GM23338 (cell line): ENCODE data around the gene SLC15A1. TPM values are rescaled to one million over a fixed set of nuclear protein-coding genes. Genes with fewer than 3 reads are reported as not detected.

Experiments used
- ATAC-seq: fragments of 200-7000 bp; cut with Tn5 transposase; 3 replicates; pipeline ENCODE4 v1.9.1; 2020
- DNase-seq: peaks from one replicate; pipeline ENCODE4 v3.0.0-alpha.2; 2015; ENCODE audit warnings: low spot score
- H2AFZ ChIP-seq: fragments of 200-600 bp; sonication (generic); 2 replicates; pipeline ENCODE4 v1.8.0; 2016; ENCODE audit warnings: antibody characterized with exemption, mild to moderate bottlenecking, moderate library complexity
- H3F3A ChIP-seq: fragments of 200-600 bp; sonication (generic); replicated peaks from 2 replicates; pipeline ENCODE4 v1.8.0; 2017; ENCODE audit warnings: antibody characterized with exemption, mixed run types, low read depth
- H3K27ac ChIP-seq: fragments of 200-600 bp; sonication (generic); 2 replicates; pipeline ENCODE4 v1.6.1; 2016; ENCODE audit warnings: low read depth
- H3K27me3 ChIP-seq: fragments of 200-600 bp; sonication (generic); 2 replicates; pipeline ENCODE4 v1.8.0; 2016; ENCODE audit warnings: mild to moderate bottlenecking, mixed run types, moderate library complexity; ENCODE audit not compliant: insufficient read depth
- H3K36me3 ChIP-seq: fragments of 200-600 bp; sonication (generic); 2 replicates; pipeline ENCODE4 v1.8.0; 2016; ENCODE audit warnings: mild to moderate bottlenecking; ENCODE audit not compliant: insufficient read depth
- H3K4me1 ChIP-seq: fragments of 200-600 bp; sonication (generic); 2 replicates; pipeline ENCODE4 v1.8.0; 2016; ENCODE audit warnings: mild to moderate bottlenecking, moderate library complexity; ENCODE audit not compliant: insufficient read depth
- H3K4me2 ChIP-seq: fragments of 200-600 bp; sonication (generic); 2 replicates; pipeline ENCODE4 v1.7.1; 2017; ENCODE audit warnings: mixed run types
- H3K4me3 ChIP-seq: fragments of 200-600 bp; sonication (generic); 2 replicates; pipeline ENCODE4 v1.6.1; 2016; ENCODE audit warnings: mixed run types
- H3K79me2 ChIP-seq: fragments of 200-600 bp; sonication (generic); replicated peaks from 2 replicates; pipeline ENCODE4 v1.8.0; 2017; ENCODE audit warnings: mild to moderate bottlenecking; ENCODE audit not compliant: insufficient read depth
- H3K9me2 ChIP-seq: fragments of 200-600 bp; sonication (generic); 2 replicates; pipeline ENCODE4 v1.8.0; 2017; ENCODE audit not compliant: insufficient read depth
- H4K20me1 ChIP-seq: fragments of 200-600 bp; sonication (generic); replicated peaks from 2 replicates; pipeline ENCODE4 v1.8.0; 2017; ENCODE audit warnings: mild to moderate bottlenecking; ENCODE audit not compliant: insufficient read depth
- H3K27ac Mint-ChIP-seq: 2 replicates; pipeline ENCODE4 v1.8.0; 2020; ENCODE audit warnings: inconsistent platforms, mild to moderate bottlenecking, moderate library complexity, mixed read lengths
- H3K27me3 Mint-ChIP-seq: 3 replicates; pipeline ENCODE4 v1.8.0; 2022; ENCODE audit warnings: low read depth, mild to moderate bottlenecking, moderate library complexity, mixed read lengths, inconsistent platforms; ENCODE audit not compliant: insufficient read depth, poor library complexity
- H3K36me3 Mint-ChIP-seq: 3 replicates; pipeline ENCODE4 v1.8.0; 2021; ENCODE audit warnings: low read depth, mild to moderate bottlenecking, inconsistent platforms, moderate library complexity, mixed read lengths
- H3K4me1 Mint-ChIP-seq: 3 replicates; pipeline ENCODE4 v1.8.0; 2020; ENCODE audit warnings: mild to moderate bottlenecking, inconsistent platforms, mixed read lengths
- H3K4me3 Mint-ChIP-seq: 3 replicates; pipeline ENCODE4 v1.8.0; 2021; ENCODE audit warnings: moderate library complexity, mild to moderate bottlenecking, inconsistent platforms, mixed read lengths
- H3K9me3 Mint-ChIP-seq: 3 replicates; pipeline ENCODE4 v1.8.0; 2020; ENCODE audit warnings: moderate library complexity, mild to moderate bottlenecking, inconsistent platforms, mixed read lengths
- EZH2 ChIP-seq: fragments of 200-600 bp; sonication (generic); IDR thresholded peaks from one replicate; pipeline ENCODE4 v1.8.0; 2017; ENCODE audit warnings: antibody characterized with exemption, mild to moderate bottlenecking, low read depth; ENCODE audit not compliant: unreplicated experiment
- EZH2phosphoT487 ChIP-seq: fragments of 200-600 bp; sonication (generic); IDR thresholded peaks from one replicate; pipeline ENCODE4 v1.8.1; 2018; ENCODE audit warnings: antibody characterized with exemption; ENCODE audit not compliant: unreplicated experiment
- JUNB ChIP-seq: IDR thresholded peaks from one replicate; pipeline ENCODE4 v1.6.1; 2016; ENCODE audit warnings: antibody characterized with exemption; ENCODE audit not compliant: unreplicated experiment
- STAT1 ChIP-seq: IDR thresholded peaks from one replicate; pipeline ENCODE4 v1.6.1; 2016; ENCODE audit warnings: antibody characterized with exemption; ENCODE audit not compliant: unreplicated experiment
- polyA plus RNA-seq: library from polyadenylated mRNA; unstranded; fragments of >200 nt; fragmentation: Nextera tagmentation; extraction: Ambion mirVana; gene quantifications from 2 replicates; pipeline ENCODE4 v1.2.1, GENCODE V29; 2016
- total RNA-seq: library from RNA; depleted of rRNA; stranded (reverse); fragments of >200 nt; shearing (Covaris generic); gene quantifications from 2 replicates; pipeline ENCODE4 v1.2.3, GENCODE V29; 2014
- TF ChIP-seq, protein P1 (sequence below), 2 experiments: fragments of 200-600 bp in 1 of 2; sonication (generic) in 1 of 2; conservative IDR thresholded peaks; 2 replicates each; pipeline versions ENCODE4 v1.5.1 to v1.6.1; 2016 to 2017; ENCODE audit warnings: antibody characterized with exemption in 2 of 2, low read depth in 2 of 2, mild to moderate bottlenecking in 2 of 2, moderate library complexity in 1 of 2
- TF ChIP-seq, protein P2 (sequence below): IDR thresholded peaks from one replicate; pipeline ENCODE4 v1.6.1; 2018; ENCODE audit warnings: antibody characterized with exemption; ENCODE audit not compliant: unreplicated experiment
- TF ChIP-seq, protein P3 (sequence below): fragments of 250-450 bp; sonication (Bioruptor Pico); IDR thresholded peaks from 2 replicates; pipeline ENCODE4 v1.5.0; 2020; ENCODE audit warnings: mild to moderate bottlenecking, moderate library complexity

SLC15A1 gene
- total and polyA plus RNA-seq, 2 experiments from 2014 or later, result 1.6 to 3.0 TPM

DNA sequence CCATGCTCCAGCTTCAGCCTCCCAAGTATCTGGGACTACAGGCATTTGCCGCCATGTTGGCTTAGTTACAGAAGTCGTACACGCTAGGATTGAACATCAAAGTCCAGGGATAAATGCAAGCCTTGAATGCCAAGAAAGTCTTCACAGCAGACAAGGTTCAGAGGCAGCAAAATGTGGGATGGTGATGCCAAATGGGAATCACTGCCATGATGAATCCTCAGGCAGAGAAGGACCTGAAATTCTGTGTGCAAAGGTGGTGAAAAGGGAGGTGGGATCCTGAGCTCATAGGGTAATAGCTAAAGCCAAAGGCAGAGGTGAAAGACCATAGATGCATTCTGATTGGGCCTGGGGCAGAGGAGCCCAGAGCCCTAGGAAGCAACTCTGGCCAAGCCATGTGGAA is 96.2 kb downstream of the SLC15A1 start (continued):
- TF ChIP-seq, protein P1, sequence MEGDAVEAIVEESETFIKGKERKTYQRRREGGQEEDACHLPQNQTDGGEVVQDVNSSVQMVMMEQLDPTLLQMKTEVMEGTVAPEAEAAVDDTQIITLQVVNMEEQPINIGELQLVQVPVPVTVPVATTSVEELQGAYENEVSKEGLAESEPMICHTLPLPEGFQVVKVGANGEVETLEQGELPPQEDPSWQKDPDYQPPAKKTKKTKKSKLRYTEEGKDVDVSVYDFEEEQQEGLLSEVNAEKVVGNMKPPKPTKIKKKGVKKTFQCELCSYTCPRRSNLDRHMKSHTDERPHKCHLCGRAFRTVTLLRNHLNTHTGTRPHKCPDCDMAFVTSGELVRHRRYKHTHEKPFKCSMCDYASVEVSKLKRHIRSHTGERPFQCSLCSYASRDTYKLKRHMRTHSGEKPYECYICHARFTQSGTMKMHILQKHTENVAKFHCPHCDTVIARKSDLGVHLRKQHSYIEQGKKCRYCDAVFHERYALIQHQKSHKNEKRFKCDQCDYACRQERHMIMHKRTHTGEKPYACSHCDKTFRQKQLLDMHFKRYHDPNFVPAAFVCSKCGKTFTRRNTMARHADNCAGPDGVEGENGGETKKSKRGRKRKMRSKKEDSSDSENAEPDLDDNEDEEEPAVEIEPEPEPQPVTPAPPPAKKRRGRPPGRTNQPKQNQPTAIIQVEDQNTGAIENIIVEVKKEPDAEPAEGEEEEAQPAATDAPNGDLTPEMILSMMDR (conservative IDR thresholded peaks at IDR 0.05; ENCODE audit: low read depth in 2 of 2), result no peak
- no peak for TF ChIP-seq EZH2phosphoT487
- no peak for TF ChIP-seq EZH2
- TF ChIP-seq, protein P2, sequence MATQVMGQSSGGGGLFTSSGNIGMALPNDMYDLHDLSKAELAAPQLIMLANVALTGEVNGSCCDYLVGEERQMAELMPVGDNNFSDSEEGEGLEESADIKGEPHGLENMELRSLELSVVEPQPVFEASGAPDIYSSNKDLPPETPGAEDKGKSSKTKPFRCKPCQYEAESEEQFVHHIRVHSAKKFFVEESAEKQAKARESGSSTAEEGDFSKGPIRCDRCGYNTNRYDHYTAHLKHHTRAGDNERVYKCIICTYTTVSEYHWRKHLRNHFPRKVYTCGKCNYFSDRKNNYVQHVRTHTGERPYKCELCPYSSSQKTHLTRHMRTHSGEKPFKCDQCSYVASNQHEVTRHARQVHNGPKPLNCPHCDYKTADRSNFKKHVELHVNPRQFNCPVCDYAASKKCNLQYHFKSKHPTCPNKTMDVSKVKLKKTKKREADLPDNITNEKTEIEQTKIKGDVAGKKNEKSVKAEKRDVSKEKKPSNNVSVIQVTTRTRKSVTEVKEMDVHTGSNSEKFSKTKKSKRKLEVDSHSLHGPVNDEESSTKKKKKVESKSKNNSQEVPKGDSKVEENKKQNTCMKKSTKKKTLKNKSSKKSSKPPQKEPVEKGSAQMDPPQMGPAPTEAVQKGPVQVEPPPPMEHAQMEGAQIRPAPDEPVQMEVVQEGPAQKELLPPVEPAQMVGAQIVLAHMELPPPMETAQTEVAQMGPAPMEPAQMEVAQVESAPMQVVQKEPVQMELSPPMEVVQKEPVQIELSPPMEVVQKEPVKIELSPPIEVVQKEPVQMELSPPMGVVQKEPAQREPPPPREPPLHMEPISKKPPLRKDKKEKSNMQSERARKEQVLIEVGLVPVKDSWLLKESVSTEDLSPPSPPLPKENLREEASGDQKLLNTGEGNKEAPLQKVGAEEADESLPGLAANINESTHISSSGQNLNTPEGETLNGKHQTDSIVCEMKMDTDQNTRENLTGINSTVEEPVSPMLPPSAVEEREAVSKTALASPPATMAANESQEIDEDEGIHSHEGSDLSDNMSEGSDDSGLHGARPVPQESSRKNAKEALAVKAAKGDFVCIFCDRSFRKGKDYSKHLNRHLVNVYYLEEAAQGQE, result no peak
- TF ChIP-seq JUNB, result no peak
- no peak for TF ChIP-seq STAT1

- Histone ChIP-seq H3K4me2 (no peak overlapping the region), H3K79me2 (no peaks in the 10 kb centered on the region), H3K4me1 (no peaks in the 10 kb centered on the region), H3F3A (no peaks in the 10 kb centered on the region), H3K9me2 (no peaks in the 10 kb centered on the region), H3K4me3 (no peak overlapping the region), H3K36me3 (peaks cover 2% of the 10 kb centered on the region; the same call in 1 of the 2 replicates), H4K20me1 (no peaks in the 10 kb centered on the region), H2AFZ (no peak overlapping the region), H3K27ac (no peak overlapping the region), H3K27me3 (no peaks in the 10 kb centered on the region)
- no peak overlapping the region for H3K4me3 Mint-ChIP-seq
- DNase-seq (peak; percentile 95), ATAC-seq (peak; percentile 99)
- H3K27me3 Mint-ChIP-seq, result peaks cover 7% of the 10 kb centered on the region
- peaks cover 9% of the 10 kb centered on the region for H3K9me3 Mint-ChIP-seq
- H3K27ac Mint-ChIP-seq, result no peak overlapping the region
- TF ChIP-seq EZH2phosphoT487, result no peak
- TF ChIP-seq, protein P1 (conservative IDR thresholded peaks at IDR 0.05; ENCODE audit: low read depth in 2 of 2), result peak; percentile 92 to 97
- TF ChIP-seq, protein P3, sequence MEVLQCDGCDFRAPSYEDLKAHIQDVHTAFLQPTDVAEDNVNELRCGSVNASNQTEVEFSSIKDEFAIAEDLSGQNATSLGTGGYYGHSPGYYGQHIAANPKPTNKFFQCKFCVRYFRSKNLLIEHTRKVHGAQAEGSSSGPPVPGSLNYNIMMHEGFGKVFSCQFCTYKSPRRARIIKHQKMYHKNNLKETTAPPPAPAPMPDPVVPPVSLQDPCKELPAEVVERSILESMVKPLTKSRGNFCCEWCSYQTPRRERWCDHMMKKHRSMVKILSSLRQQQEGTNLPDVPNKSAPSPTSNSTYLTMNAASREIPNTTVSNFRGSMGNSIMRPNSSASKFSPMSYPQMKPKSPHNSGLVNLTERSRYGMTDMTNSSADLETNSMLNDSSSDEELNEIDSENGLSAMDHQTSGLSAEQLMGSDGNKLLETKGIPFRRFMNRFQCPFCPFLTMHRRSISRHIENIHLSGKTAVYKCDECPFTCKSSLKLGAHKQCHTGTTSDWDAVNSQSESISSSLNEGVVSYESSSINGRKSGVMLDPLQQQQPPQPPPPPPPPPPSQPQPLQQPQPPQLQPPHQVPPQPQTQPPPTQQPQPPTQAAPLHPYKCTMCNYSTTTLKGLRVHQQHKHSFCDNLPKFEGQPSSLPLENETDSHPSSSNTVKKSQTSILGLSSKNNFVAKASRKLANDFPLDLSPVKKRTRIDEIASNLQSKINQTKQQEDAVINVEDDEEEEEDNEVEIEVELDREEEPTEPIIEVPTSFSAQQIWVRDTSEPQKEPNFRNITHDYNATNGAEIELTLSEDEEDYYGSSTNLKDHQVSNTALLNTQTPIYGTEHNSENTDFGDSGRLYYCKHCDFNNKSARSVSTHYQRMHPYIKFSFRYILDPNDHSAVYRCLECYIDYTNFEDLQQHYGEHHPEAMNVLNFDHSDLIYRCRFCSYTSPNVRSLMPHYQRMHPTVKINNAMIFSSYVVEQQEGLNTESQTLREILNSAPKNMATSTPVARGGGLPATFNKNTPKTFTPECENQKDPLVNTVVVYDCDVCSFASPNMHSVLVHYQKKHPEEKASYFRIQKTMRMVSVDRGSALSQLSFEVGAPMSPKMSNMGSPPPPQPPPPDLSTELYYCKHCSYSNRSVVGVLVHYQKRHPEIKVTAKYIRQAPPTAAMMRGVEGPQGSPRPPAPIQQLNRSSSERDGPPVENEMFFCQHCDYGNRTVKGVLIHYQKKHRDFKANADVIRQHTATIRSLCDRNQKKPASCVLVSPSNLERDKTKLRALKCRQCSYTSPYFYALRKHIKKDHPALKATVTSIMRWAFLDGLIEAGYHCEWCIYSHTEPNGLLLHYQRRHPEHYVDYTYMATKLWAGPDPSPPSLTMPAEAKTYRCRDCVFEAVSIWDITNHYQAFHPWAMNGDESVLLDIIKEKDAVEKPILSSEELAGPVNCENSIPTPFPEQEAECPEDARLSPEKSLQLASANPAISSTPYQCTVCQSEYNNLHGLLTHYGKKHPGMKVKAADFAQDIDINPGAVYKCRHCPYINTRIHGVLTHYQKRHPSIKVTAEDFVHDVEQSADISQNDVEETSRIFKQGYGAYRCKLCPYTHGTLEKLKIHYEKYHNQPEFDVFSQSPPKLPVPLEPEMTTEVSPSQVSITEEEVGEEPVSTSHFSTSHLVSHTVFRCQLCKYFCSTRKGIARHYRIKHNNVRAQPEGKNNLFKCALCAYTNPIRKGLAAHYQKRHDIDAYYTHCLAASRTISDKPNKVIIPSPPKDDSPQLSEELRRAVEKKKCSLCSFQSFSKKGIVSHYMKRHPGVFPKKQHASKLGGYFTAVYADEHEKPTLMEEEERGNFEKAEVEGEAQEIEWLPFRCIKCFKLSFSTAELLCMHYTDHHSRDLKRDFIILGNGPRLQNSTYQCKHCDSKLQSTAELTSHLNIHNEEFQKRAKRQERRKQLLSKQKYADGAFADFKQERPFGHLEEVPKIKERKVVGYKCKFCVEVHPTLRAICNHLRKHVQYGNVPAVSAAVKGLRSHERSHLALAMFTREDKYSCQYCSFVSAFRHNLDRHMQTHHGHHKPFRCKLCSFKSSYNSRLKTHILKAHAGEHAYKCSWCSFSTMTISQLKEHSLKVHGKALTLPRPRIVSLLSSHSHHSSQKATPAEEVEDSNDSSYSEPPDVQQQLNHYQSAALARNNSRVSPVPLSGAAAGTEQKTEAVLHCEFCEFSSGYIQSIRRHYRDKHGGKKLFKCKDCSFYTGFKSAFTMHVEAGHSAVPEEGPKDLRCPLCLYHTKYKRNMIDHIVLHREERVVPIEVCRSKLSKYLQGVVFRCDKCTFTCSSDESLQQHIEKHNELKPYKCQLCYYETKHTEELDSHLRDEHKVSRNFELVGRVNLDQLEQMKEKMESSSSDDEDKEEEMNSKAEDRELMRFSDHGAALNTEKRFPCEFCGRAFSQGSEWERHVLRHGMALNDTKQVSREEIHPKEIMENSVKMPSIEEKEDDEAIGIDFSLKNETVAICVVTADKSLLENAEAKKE, result peak; percentile 81; the same call in 1 of the 2 replicates
- H3K4me1 Mint-ChIP-seq, result peaks cover 2% of the 10 kb centered on the region
- peaks cover 9% of the 10 kb centered on the region for H3K36me3 Mint-ChIP-seq
Measured at GRCh38 chr13:98653463-98653985, 98.9 kb downstream of the SLC15A1 start.
